Measurements from ENCODE around the gene RAP1GAP2.

DNA sequence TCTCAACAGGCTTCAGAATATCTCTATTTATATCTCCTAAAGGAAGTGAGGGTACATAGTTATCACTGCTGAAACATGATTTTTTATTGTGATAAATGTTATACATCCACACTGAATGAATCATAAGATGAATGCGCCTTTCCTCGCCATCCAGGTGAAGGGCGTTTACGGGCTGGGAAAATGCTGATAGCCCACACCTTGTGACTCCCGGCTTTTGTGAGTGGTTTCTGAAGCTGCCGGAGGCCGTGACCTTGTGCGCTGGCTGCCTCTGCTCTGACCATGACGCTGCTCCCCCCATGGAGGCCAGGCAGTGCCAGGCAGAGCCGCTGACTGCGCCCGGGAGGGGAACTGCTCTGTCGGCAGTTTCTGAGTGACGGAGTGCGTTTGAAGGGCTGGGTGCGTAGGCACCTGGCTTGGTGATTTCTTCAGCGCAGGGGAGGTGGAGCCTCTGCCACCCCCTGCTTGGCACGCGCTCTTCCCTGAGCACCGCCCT, 97.2 kb downstream of the RAP1GAP2 start:
- TF ChIP-seq, protein P1, sequence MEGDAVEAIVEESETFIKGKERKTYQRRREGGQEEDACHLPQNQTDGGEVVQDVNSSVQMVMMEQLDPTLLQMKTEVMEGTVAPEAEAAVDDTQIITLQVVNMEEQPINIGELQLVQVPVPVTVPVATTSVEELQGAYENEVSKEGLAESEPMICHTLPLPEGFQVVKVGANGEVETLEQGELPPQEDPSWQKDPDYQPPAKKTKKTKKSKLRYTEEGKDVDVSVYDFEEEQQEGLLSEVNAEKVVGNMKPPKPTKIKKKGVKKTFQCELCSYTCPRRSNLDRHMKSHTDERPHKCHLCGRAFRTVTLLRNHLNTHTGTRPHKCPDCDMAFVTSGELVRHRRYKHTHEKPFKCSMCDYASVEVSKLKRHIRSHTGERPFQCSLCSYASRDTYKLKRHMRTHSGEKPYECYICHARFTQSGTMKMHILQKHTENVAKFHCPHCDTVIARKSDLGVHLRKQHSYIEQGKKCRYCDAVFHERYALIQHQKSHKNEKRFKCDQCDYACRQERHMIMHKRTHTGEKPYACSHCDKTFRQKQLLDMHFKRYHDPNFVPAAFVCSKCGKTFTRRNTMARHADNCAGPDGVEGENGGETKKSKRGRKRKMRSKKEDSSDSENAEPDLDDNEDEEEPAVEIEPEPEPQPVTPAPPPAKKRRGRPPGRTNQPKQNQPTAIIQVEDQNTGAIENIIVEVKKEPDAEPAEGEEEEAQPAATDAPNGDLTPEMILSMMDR (IDR thresholded peaks at IDR 0.05; ENCODE audit: borderline replicate concordance, extremely low read depth, low read length, poor library complexity, severe bottlenecking), result no peak
- no peak for TF ChIP-seq EZH2 (IDR thresholded peaks at IDR 0.05; ENCODE audit: borderline replicate concordance, low read depth, low read length, severe bottlenecking)

All from DND-41 (cell line).